ENCODE data around the gene FOXK1.

FOXK1 gene

DNA sequence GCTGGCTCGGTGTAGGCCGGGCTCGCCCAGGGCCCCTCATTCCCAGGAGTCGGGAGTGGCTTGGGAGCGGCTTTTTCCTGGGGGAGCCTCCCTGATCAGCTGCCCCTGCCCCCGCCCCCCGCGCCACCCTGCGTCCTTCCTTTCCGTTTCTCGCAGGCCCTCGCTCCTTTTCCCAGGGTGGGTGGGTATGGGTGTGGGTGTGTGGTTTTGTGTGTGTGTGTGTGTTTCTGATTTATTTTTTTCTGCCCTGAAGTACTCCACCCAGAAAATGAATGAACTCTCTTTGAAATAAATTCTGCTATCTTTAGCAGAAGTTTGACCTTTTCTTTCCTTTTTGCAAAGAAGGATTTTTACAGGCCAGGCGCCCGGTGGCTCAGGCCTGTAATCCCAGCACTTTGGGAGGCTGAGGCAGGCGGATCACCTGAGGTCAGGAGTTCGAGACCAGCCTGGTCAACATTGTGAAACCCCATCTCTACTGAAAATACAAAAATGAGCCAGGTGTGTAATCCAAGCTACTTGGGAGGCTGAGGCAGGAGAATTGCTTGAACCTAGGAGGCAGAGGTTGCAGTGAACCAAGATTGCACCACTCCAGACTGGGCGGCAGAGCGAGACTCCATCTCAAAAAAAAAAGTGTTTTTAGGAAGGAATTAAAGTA is 63.3 kb downstream of the FOXK1 start:
- DNase-seq (ENCODE audit: low spot score), result no peak

DNA sequence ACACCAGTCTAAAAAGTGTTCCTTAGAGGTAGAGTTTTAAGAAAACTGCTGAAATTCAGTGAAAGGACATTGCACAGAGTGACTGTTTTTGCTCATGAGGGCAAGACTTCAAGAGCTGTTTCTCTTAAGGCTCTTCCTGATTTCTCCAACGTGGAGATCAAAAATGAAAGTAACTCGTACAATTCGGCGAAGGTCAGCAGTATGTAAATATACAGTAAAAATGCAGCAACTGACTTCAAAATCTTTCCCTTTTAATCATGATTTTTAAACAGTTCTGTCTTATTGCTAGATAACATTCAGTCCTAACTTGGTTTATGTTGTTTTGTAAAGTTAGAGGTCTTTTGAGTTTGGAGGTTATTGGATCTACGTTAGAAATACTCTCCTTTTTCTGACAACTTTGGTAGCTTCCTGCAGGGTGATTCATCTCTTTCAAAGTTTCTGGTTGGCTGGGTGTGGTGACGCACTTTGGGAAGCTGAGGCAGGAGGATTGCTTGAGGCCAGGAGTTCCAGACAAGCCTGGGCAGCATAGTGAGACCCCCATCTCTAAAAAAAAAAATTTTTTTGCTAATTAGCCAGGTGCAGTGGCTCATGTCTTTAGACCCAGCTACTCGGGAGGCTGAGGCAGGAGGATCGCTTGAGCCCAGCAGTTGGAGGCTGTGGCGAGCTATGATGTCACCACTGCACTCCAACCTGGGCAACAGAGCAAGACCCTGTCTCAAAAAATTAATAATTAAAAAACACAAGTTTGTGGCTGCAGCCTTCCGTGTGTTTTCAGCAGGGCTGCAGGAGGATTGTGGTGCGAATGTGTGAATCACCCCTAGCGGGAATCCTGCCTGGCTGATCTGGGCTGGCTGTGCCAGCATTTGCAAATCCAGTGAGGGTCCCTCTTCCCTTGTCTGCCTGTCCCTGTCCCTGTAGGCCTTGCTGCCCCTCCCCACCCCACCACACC is 64.2 kb downstream of the FOXK1 start:
- DNase-seq (ENCODE audit: low spot score), result peak; percentile 74

DNA sequence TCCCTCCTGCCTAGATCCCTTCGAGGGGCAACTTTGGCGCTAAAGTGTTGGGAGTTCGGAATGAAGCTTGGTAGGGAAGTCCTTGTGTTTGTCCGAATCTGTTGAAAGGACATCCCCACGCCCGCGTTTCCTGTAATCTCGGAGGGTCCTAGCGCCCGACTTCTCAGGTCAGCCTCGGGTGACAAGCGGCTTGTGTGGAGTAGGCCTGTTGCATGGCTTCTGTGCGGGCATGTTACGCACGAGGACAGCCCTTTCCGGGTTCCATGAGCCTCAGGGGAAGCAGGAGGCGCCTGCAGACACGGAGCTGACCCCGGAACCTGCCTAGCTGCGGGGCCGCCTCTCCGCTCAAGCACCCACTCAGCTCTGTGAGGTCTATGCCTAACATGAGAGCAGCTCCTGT is 64.9 kb downstream of the FOXK1 start:
- DNase-seq (ENCODE audit: low spot score), result peak; percentile 26

DNA sequence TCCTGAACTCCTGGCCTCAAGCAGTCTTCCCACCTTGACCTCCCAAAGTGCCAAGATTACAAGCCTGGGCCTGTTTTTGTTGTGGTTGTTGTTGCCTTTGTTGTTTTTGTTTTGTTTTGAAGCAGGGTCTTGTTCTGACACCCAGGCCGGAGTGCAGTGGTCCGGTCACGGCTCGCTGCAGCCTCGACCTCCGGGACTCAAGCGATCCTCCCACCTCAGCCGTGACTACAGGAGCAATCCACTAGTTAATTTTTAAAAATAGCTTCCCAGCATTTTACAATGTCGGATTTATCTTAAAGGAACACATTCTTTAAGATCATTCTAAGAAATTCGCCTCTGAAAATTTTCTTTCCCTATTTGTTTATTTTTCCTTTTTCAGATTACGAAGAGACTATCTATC is 65.7 kb downstream of the FOXK1 start:
- DNase-seq (ENCODE audit: low spot score), result no peak

DNA sequence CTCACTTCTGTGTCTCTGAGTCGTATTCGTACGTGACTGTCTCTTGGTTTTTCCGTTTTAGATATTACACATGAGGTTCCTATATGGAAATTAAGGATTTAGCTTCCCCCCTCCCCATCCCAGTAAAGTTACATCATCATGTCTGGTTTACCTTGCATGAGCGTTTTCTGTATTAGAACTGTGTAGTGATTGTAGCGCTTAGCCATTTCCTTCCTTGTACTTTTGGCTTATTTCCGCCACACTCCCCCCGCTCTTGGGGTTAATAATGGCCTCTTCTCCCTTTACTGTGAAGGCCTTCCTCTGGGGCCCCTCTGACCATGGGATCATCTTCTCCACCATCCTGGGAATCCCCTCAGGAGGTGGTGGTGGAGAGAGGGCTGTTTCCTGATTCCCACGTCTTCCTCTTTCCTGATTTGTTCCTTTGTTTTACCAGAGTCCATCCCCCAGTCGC is 66.2 kb downstream of the FOXK1 start:
- DNase-seq (ENCODE audit: low spot score), result peak; percentile 82

DNA sequence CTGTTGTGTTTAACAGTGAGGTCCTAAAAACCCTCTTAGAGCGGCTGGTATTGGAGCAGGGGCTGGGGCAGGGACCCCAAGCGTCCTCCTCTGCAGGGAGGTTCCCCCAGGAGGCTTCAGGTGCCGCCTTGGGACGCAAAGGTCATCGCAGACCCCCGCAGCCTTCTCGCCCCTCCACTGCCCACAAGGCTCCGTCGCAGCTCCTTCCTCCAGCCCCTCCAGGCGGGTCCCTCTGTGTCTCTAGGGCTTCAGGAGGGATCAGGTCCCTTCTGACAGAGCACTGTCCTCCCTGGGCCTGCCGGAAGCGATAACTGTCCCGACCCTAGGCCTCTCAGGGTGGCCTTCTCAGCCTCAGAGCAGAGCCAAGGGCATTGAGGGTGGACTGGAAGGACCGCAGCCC is 67.3 kb downstream of the FOXK1 start:
- DNase-seq (ENCODE audit: low spot score), result no peak

DNA sequence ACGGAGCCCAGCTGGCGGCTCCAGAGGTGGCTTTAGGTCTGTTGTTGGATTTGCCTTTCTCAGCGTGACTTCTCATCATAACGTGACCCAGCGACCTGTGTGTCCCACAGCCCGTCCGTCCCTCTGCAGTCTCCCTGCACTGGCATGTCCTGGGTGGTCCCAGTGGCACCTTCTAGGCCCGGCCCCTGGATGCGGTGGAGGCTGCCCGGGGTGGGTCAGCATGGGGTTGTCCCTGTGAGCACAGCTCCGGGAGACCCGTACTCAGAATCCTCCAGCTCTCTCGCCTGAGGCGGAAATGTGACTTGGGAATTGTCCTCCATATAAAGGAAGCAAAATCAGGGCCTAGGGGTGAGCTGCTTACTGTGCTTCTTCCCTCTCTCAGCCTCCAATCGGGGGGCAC is 67.7 kb downstream of the FOXK1 start:
- DNase-seq (ENCODE audit: low spot score), result no peak

DNA sequence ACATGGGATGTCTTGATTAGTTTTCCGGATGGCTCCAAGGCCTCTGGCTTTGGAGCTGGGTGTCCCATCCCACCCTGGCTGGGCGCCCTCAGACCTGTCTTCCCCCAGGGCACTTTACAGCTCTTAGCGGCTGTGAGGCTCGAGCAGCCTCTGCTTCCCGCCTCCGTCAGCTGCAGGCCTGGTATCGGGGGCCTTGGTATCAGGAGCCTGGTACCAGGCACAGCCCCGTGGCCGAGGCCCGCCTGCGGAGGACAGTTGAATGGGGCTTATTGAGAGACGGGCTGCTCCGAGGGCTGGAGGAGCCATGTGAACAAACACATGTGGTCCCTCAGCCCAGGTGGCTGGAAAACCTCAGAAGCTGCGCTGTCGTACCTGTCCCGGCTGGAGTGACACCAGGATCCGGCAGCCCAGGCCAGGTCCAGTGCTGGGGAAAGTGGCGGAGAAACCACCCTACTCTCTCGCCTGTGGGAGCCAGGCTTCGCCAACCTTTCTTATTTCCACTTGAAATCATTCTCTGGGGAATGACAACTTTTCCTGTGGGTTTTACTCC is 69.4 kb downstream of the FOXK1 start:
- DNase-seq (ENCODE audit: low spot score), result no peak

DNA sequence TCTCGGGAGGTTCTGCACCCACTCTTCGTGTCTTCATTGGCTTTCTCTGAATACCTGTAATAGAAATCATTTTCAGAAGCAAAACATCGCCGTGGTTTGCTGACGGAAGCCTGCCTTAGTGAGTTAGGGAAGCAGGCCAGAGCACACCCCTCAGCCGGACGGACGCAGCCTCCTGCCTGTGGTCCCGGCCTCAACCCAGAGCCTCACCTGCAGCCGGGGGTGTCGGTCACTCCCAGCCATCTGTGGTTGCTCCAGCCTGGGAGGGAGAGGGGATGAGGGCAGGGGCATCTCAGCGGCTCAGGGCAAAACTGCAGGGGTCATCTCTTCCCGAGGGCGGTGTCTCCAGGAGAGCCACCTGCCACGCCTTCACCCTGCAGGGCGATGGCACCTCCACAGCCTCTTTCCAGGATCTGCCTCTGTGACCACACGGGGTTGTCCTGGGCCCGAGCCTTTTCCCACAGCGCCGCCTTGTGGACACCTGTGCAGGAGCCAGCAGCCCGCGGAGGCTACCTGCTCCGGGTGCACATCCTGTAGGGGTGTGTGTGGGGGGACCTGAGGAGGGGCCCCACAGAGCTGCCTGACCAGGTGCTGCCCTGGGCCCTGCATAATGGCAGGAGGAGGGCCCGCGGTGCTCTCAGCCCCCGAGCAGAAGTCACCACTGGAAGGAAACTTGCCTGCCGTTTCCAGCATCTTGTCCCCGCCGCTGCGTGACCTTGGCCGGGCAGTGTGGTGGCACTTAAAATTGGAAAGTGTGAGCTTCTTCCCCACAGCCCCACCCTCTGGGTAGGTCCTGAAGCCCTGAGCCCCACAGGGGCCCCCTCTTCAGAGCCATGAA is 71.7 kb downstream of the FOXK1 start:
- DNase-seq (ENCODE audit: low spot score), result peak; percentile 44

DNA sequence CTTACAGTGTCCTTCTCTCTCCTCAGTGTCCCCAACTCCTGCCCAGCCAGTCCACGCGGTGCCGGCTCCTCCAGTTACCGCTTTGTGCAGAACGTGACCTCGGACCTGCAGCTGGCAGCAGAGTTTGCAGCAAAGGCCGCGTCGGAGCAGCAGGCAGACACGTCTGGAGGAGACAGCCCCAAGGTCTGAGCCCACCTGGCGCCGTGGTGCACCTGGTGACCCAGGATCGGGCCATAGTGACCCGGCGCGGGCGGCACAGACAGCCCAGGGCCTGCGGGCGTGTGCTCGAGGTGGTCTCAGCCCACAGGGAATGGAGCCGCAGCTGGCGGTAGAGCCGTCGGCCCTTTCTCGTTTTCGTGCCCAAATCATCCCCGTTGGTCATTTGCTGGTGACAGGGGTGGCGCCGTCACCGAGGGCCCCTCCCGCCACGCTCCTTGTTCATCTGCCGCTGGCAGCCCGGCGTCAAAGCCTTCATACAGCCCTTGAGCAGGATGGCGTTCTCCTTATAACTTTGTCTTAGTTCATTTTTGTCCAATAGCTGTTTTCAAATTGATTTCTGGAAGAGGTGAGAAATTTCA is 72.4 kb downstream of the FOXK1 start:
- DNase-seq (ENCODE audit: low spot score), result no peak

DNA sequence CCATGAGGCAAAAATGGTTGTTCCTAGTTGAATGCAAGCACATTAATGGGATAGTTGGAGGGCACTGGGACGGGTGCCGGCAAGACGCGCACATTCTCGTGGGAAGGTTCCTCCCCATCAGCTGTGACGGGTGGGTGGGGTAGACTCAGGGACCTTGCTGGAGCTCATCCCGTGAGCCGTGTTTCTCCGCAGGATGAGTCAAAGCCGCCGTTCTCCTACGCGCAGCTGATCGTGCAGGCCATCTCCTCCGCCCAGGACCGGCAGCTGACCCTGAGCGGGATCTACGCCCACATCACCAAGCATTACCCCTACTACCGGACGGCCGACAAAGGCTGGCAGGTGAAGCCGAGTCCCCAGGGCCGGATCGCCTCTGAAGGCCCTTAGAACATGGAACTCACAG is 73.0 kb downstream of the FOXK1 start:
- no peak for DNase-seq (ENCODE audit: low spot score)

DNA sequence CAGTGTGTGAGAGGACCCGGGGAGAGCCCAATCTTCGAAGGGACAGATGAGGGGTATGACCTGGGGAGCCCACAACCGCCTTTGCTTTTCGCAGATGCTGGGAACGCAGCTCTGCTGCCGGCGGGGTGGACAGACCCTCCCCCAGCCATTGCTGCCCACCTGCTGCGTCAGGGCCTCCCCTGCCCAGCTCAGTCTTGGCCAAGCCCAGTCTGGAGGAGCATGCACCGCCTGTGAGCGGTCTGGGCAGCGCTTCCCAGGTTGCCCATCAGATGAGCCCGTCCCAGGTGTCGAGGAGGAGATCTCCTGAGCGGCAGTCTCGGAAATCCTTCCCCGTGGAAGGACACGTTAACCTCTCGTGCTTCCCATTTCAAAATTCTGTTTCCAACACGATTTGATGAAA is 76.0 kb downstream of the FOXK1 start:
- DNase-seq (ENCODE audit: low spot score), result no peak

DNA sequence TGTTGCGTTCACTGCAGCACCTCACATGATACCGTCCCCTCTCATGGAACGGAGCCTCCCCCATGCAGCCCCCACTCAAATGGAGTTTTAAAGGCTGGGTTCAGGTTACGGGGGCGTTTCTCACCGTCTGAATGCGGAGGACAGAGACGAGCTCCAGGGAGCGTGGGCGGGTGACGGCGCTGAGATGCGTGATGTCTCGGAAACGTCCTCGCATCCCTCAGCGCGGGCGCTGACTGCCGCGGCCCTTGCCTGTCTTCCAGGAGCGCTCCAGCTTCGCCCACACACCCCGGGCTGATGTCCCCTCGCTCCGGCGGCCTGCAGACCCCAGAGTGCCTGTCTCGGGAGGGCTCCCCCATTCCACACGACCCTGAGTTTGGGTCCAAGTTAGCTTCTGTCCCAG is 76.7 kb downstream of the FOXK1 start:
- DNase-seq (ENCODE audit: low spot score), result no peak

DNA sequence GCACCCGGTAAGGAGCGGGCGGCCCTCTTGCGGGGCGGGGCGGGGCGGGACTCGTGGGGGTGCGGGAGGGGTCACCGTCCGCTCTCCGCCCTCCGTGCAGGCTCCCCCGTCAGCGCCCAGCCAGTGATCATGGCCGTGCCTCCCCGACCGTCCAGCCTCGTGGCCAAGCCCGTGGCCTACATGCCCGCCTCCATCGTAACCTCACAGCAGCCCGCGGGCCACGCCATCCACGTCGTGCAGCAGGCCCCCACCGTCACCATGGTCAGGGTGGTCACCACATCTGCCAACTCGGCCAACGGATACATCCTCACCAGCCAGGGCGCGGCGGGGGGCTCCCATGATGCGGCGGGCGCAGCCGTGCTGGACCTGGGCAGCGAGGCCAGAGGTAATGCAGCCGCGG is 77.1 kb downstream of the FOXK1 start:
- DNase-seq (ENCODE audit: low spot score), result no peak

DNA sequence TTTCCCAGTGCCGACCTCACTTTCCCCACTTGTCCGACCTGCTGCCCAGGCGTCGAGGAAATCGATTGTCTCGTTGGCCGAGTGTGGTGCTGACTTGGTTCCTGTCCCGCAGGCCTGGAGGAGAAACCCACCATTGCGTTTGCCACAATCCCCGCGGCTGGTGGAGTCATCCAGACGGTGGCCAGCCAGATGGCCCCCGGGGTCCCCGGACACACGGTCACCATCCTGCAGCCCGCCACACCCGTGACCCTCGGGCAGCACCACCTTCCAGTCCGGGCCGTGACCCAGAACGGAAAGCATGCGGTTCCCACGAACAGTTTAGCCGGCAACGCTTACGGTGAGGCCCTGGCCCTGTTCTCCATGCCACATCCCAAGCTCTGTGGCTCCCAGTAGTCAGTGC is 78.9 kb downstream of the FOXK1 start:
- no peak for DNase-seq (ENCODE audit: low spot score)

DNA sequence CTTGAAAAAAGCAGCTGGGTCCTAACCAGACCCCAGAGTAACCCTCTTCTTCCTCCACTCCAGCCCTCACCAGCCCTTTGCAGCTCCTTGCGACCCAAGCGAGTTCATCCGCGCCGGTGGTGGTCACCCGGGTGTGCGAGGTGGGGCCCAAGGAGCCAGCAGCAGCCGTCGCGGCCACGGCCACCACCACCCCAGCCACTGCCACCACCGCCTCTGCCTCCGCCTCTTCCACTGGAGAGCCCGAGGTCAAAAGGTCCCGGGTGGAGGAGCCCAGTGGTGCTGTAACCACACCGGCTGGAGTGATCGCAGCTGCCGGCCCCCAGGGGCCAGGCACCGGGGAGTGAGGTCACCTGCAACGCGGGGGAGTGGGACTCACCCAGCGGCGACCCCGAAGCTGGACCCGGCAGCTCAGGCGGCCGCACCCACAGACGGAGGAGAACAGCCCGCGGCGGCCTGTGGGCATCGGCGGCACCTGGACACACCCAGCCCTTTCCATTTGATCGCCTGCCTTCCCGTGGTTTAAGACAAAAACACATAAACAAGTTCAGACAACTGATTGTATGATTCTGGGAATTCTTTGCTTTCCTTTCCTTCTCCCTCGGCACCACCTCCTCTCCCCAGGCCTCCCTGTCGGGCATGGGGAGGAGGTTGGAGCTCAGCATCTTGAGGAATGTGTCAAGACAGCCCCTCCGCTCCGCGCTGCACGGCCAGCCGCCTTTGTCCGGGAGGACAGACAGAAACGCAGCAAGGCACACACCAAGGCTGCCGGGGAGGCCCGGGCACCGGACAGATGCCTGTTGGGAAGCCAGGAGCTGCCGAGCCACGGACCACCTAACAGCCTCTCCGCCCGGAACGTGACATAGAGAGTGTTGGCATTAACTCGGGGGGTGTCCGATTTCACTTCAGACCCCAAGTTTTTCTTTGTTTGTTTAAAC is 80.3 kb downstream of the FOXK1 start:
- no peak for DNase-seq (ENCODE audit: low spot score)

DNA sequence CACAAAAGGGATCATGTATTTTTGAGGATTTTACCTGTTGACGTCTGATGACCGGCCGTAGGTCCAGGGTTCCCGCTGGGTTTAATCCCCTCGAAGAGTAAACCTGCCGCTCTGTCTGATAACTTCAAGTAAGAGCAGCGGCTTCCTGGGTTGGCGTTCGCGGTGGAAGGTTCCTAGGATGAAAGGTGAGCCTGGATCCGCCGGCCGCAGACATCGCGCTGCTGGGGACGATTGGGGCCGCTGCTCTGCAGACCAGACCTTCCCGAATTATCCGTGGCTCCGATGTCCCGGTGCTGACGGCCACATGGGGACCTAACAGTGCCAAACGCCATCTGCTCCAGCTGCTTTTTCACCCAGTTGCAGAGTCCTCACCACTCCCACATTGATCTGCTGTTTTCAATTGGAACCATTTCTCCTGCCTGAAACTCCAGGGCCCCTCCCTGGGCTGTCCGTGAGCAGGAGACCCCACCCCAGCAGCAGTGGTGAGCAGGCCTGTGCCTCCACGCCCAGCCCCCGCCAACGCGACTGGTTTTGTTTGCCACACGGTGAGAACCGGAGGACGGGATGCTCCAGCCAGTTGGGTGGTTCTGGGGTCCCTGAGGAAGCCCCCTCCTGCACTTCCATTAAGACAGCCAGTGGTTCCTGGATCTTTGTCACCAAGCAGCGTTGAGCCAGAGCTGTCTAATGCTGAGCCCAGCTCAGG is 81.1 kb downstream of the FOXK1 start:
- no peak for DNase-seq (ENCODE audit: low spot score)

DNA sequence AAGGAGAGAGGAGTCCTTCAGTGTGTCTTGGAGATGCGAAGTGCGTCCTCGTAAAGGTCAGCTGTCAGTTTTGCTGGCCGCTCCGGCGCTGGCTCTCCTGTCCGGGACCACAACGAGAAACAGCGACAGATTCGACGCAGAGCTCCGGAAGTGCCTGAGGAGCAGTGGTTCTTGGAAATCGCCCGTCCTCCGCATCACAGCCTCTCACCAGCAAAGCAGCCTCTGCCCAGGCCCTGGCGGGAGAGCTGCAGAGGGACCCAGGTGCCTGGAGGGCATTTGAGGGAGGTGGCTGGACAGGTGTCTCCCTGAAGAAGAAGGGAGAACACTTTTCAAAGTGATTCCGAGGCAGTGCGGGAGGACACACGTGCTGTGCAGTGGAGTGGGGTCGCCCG is 81.7 kb downstream of the FOXK1 start:
- DNase-seq (ENCODE audit: low spot score), result no peak

DNA sequence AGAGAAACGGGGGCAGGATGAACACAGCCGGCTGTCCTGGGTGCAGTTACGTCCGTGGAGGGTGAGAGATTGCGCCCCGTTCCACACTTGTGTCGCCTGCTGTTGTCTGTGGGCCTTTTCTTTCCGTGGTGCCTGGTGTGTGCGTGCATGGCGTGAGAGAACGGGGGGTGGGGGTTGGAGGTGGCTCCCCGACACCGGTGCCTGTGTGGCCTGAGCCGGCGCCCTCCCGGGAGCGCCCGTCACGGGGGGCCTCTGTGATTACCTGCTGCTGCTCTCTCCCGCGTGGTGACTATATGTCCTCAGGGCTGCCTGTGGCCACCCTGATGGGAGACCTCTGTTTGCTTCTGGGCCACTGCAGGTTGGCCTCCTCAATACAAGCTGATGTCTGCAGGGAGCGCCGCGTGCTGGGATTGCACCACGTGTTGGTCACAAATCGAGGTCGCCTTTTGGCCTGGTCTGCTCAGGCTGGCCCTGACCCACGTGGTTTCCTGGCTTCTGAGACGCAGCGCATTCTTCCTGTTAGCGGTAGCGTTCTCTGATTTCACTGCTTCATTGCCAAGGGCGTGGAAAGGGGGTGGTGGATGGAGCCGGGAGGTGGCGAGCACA is 82.4 kb downstream of the FOXK1 start:
- no peak for DNase-seq (ENCODE audit: low spot score)

All from kidney capillary endothelial cell (primary cell).